OCI-LY1 (cell line): ENCODE results near the gene TLE4.

Experiments used
- H2AFZ ChIP-seq: fragments of 200-600 bp; sonication (generic), shearing (Covaris generic); 2 replicates; pipeline ENCODE4 v1.6.0; 2014; ENCODE audit warnings: antibody characterized with exemption, mild to moderate bottlenecking, low read length
- H3F3A ChIP-seq: fragments of 200-600 bp; sonication (generic), shearing (Covaris generic); 2 replicates; pipeline ENCODE4 v1.6.0; 2014; ENCODE audit warnings: mild to moderate bottlenecking, antibody characterized with exemption, low read length, moderate library complexity; ENCODE audit not compliant: insufficient read depth
- H3K27ac ChIP-seq: fragments of 200-600 bp; sonication (generic); 2 replicates; pipeline ENCODE4 v1.5.1; 2014; ENCODE audit warnings: low read length, mixed run types, mild to moderate bottlenecking, low read depth; ENCODE audit not compliant: poor library complexity, severe bottlenecking
- H3K27me3 ChIP-seq: fragments of 200-600 bp; sonication (generic); 2 replicates; pipeline ENCODE4 v1.6.0; 2014; ENCODE audit warnings: antibody characterized with exemption, mild to moderate bottlenecking, low read length, moderate library complexity; ENCODE audit not compliant: insufficient read depth
- H3K36me3 ChIP-seq: fragments of 200-600 bp; sonication (generic); 2 replicates; pipeline ENCODE4 v1.6.1; 2014; ENCODE audit warnings: mild to moderate bottlenecking, antibody characterized with exemption, low read length, moderate library complexity, mixed read lengths; ENCODE audit not compliant: insufficient read depth
- H3K4me1 ChIP-seq: fragments of 200-600 bp; sonication (generic); 2 replicates; pipeline ENCODE4 v1.5.1; 2014; ENCODE audit warnings: mild to moderate bottlenecking, low read length, moderate library complexity; ENCODE audit not compliant: insufficient read depth, severe bottlenecking
- H3K4me2 ChIP-seq: fragments of 200-600 bp; sonication (generic), shearing (Covaris generic); 2 replicates; pipeline ENCODE4 v1.6.1; 2014; ENCODE audit warnings: low read length
- H3K4me3 ChIP-seq: fragments of 200-600 bp; sonication (generic); 2 replicates; pipeline ENCODE4 v1.5.1; 2014; ENCODE audit warnings: low read length, low read depth, mild to moderate bottlenecking, mixed read lengths; ENCODE audit not compliant: poor library complexity, severe bottlenecking
- H3K79me2 ChIP-seq: fragments of 200-600 bp; shearing (Covaris generic); 2 replicates; pipeline ENCODE4 v1.6.1; 2016; ENCODE audit warnings: mixed run types, low read length, mixed read lengths; ENCODE audit not compliant: insufficient read depth
- H3K9ac ChIP-seq: fragments of 200-600 bp; sonication (generic), shearing (Covaris generic); 2 replicates; pipeline ENCODE4 v1.6.1; 2014; ENCODE audit warnings: mild to moderate bottlenecking, low read length, mixed read lengths
- H3K9me2 ChIP-seq: fragments of 200-600 bp; sonication (generic), shearing (Covaris generic); 2 replicates; pipeline ENCODE4 v1.6.1; 2014; ENCODE audit warnings: low read depth, mild to moderate bottlenecking, low read length, mixed read lengths
- H3K9me3 ChIP-seq: fragments of 200-600 bp; shearing (Covaris generic); 2 replicates; pipeline ENCODE4 v1.6.1; 2014; ENCODE audit warnings: low read length, mixed read lengths
- H4K20me1 ChIP-seq: fragments of 200-600 bp; sonication (generic), shearing (Covaris generic); 2 replicates; pipeline ENCODE4 v1.6.0; 2016; ENCODE audit warnings: mild to moderate bottlenecking, low read length; ENCODE audit not compliant: insufficient read depth
- EZH2 ChIP-seq: fragments of 200-600 bp; sonication (generic), shearing (Covaris generic); IDR thresholded peaks from 2 replicates; pipeline ENCODE4 v1.8.0; 2017; ENCODE audit warnings: borderline replicate concordance, mixed run types, mild to moderate bottlenecking, antibody characterized with exemption, low read length, moderate library complexity, mixed read lengths
- TF ChIP-seq, protein P1 (sequence below): fragments of 200-600 bp; sonication (generic), shearing (Covaris generic); IDR thresholded peaks from 2 replicates; pipeline ENCODE4 v1.5.1; 2017; ENCODE audit warnings: mild to moderate bottlenecking, antibody characterized with exemption, low read length, moderate library complexity, mixed read lengths

TLE4 gene

DNA sequence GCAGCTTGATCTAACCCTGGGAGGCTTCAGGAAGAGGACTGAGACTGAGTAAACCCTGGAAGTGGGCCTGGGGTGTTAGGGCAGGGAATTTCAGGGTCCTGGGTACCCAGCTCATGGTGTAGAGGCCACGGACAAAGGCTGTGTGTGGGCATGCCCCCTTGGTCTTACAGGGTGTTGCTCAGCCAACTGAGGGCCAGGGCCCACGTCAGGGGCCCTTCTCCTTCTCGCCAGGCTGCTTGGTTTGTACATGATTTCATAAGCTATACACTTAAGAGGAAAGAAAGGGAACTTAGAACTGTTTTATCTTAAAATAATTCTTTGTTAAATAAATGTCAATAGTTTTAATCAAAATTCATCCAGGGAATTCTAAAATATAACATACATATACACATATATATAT is 95.4 kb downstream of the TLE4 start:
- Histone ChIP-seq H3K9me3 (no peaks in the 10 kb centered on the region), H3K9ac (no peak overlapping the region), H3K27ac (no peak overlapping the region), H3K9me2 (no peaks in the 10 kb centered on the region), H3K36me3 (no peaks in the 10 kb centered on the region), H3K4me2 (no peak overlapping the region), H3F3A (no peaks in the 10 kb centered on the region), H4K20me1 (no peaks in the 10 kb centered on the region), H2AFZ (no peak overlapping the region), H3K27me3 (no peaks in the 10 kb centered on the region), H3K4me3 (no peak overlapping the region), H3K79me2 (no peaks in the 10 kb centered on the region), H3K4me1 (peaks cover 20% of the 10 kb centered on the region)
- TF ChIP-seq, protein P1, sequence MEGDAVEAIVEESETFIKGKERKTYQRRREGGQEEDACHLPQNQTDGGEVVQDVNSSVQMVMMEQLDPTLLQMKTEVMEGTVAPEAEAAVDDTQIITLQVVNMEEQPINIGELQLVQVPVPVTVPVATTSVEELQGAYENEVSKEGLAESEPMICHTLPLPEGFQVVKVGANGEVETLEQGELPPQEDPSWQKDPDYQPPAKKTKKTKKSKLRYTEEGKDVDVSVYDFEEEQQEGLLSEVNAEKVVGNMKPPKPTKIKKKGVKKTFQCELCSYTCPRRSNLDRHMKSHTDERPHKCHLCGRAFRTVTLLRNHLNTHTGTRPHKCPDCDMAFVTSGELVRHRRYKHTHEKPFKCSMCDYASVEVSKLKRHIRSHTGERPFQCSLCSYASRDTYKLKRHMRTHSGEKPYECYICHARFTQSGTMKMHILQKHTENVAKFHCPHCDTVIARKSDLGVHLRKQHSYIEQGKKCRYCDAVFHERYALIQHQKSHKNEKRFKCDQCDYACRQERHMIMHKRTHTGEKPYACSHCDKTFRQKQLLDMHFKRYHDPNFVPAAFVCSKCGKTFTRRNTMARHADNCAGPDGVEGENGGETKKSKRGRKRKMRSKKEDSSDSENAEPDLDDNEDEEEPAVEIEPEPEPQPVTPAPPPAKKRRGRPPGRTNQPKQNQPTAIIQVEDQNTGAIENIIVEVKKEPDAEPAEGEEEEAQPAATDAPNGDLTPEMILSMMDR, result no peak
- no peak for TF ChIP-seq EZH2

DNA sequence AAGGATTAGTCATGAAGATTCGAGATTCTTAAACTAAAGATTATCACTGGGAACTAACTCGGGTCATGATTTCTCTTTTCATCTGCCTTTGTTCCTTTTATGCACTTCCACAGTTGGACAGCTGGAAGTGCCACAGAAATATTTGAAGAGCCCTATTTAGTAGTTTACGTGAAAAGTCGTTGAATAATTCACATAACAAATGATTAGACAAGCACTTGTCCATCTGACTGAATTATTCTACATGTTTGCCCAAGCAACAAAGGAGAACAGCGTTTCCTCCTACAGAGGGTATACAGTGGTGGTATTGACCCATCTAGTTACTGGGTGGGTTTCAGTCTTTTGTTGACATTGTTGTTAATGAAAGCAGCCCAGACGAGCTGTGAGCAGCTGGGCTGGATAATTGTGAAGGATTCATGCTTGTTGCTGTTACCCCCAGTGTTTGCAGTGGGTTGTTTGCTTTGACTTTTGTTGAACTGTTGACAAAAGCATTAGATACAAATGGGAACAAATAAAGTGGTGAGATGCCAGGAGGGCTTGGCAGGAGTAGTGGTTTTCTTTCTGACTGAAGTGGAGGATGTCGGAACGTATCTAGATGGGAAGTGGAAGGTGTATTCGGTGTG is 96.2 kb downstream of the TLE4 start:
- Histone ChIP-seq H2AFZ (no peak overlapping the region), H3K4me1 (peaks cover 22% of the 10 kb centered on the region), H3K27ac (no peak overlapping the region), H3K27me3 (no peaks in the 10 kb centered on the region), H3K9me3 (no peaks in the 10 kb centered on the region), H3K4me3 (no peak overlapping the region), H3K36me3 (no peaks in the 10 kb centered on the region), H3K9ac (no peak overlapping the region), H3F3A (no peaks in the 10 kb centered on the region), H3K79me2 (no peaks in the 10 kb centered on the region), H4K20me1 (no peaks in the 10 kb centered on the region), H3K9me2 (no peaks in the 10 kb centered on the region), H3K4me2 (no peak overlapping the region)
- TF ChIP-seq EZH2, result no peak
- TF ChIP-seq, protein P1, result no peak

DNA sequence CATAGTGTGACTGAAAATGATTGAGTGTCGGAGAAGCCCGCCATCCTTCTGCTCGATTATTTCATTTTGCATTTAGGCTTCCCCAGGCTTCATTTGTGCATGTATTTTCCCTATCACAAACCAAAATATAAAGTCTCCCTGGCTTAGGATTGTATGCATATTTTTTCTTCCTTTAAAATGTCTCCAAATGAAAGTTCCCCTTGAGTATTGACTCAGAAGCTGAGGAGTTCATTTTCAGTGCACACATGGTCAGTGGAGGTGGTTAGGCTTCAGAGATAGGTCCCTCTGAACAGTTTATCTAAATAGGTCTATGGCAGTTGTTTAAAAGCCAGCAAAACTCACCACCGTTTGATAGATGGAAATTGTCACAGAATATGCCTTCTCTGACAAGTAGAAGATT is 97.2 kb downstream of the TLE4 start:
- Histone ChIP-seq H3K36me3 (no peaks in the 10 kb centered on the region), H3K9me3 (no peaks in the 10 kb centered on the region), H3K79me2 (no peaks in the 10 kb centered on the region), H3K9me2 (no peaks in the 10 kb centered on the region), H3K4me2 (no peak overlapping the region), H3K4me3 (no peak overlapping the region), H3K4me1 (peaks cover 25% of the 10 kb centered on the region), H3K27me3 (no peaks in the 10 kb centered on the region), H2AFZ (no peak overlapping the region), H3K9ac (no peak overlapping the region), H4K20me1 (no peaks in the 10 kb centered on the region), H3K27ac (no peak overlapping the region), H3F3A (no peaks in the 10 kb centered on the region)
- TF ChIP-seq, protein P1, result no peak
- TF ChIP-seq EZH2, result no peak
